ENCODE data around the gene OR52K1.

GRCh38 chr11:4455419-4455818 lies 27.0 kb upstream of the OR52K1 start:
- TF ChIP-seq CTCF (IDR thresholded peaks at IDR 0.05) (no peak), POLR2A (IDR thresholded peaks at IDR 0.05) (no peak)
